Astrocyte (in vitro differentiated cells and primary cell): ENCODE data around the gene MYH15. TPM values are rescaled to one million over a fixed set of nuclear protein-coding genes. Genes with fewer than 3 reads are reported as not detected.

Source experiments
- DNase-seq: peaks from one replicate; pipeline ENCODE4 v3.0.0-alpha.2; 2010; ENCODE audit warnings: low read depth
- FAIRE-seq: peaks from 2 replicates; lab custom pipeline; 2011; peaks lifted over from hg19 to GRCh38; lab: Jason Lieb, UNC
- H2AFZ ChIP-seq: 2 replicates; pipeline ENCODE4 v1.6.0; 2012; ENCODE audit warnings: low read depth, low read length, inconsistent platforms
- H3K27ac ChIP-seq: 2 replicates; pipeline ENCODE4 v1.5.1; 2011; ENCODE audit warnings: low read depth, low read length, inconsistent platforms
- H3K27me3 ChIP-seq: 2 replicates; pipeline ENCODE4 v1.6.0; 2011; ENCODE audit warnings: low read length, inconsistent platforms; ENCODE audit not compliant: insufficient read depth
- H3K36me3 ChIP-seq: 2 replicates; pipeline ENCODE4 v1.5.1; 2011; ENCODE audit warnings: low read length, inconsistent platforms; ENCODE audit not compliant: insufficient read depth
- H3K4me1 ChIP-seq: 2 replicates; pipeline ENCODE4 v1.5.1; 2011; ENCODE audit warnings: low read length, inconsistent platforms; ENCODE audit not compliant: insufficient read depth
- H3K4me2 ChIP-seq: 2 replicates; pipeline ENCODE4 v1.6.0; 2012; ENCODE audit warnings: low read length, inconsistent platforms
- H3K4me3 ChIP-seq: 2 replicates; pipeline ENCODE4 v1.5.1; 2011; ENCODE audit warnings: low read depth, mild to moderate bottlenecking, low read length, inconsistent platforms; ENCODE audit not compliant: insufficient read depth
- H3K79me2 ChIP-seq: 2 replicates; pipeline ENCODE4 v1.6.0; 2012; ENCODE audit warnings: mild to moderate bottlenecking, low read length, inconsistent platforms; ENCODE audit not compliant: insufficient read depth
- H3K9ac ChIP-seq: 2 replicates; pipeline ENCODE4 v1.6.0; 2012; ENCODE audit warnings: mild to moderate bottlenecking, low read length, inconsistent platforms
- H3K9me3 ChIP-seq: 2 replicates; pipeline ENCODE4 v1.5.1; 2012; ENCODE audit warnings: low read depth, mild to moderate bottlenecking, low read length, inconsistent platforms; ENCODE audit not compliant: insufficient read depth
- H4K20me1 ChIP-seq: 2 replicates; pipeline ENCODE4 v1.6.0; 2012; ENCODE audit warnings: low read length, inconsistent platforms; ENCODE audit not compliant: insufficient read depth
- H3K27ac Mint-ChIP-seq: one replicate; pipeline ENCODE4 v1.8.0; 2021; ENCODE audit warnings: mild to moderate bottlenecking, mixed read lengths; ENCODE audit not compliant: unreplicated experiment
- H3K27me3 Mint-ChIP-seq: one replicate; pipeline ENCODE4 v1.8.0; 2021; ENCODE audit warnings: low read depth, mixed read lengths; ENCODE audit not compliant: unreplicated experiment
- H3K36me3 Mint-ChIP-seq: one replicate; pipeline ENCODE4 v1.8.0; 2021; ENCODE audit warnings: low read depth, mixed read lengths; ENCODE audit not compliant: unreplicated experiment
- H3K4me1 Mint-ChIP-seq: one replicate; pipeline ENCODE4 v1.8.0; 2021; ENCODE audit warnings: low read depth, mixed read lengths; ENCODE audit not compliant: unreplicated experiment
- H3K4me3 Mint-ChIP-seq: one replicate; pipeline ENCODE4 v1.8.0; 2021; ENCODE audit warnings: mild to moderate bottlenecking, moderate library complexity, mixed read lengths; ENCODE audit not compliant: unreplicated experiment
- H3K9me3 Mint-ChIP-seq: one replicate; pipeline ENCODE4 v1.8.0; 2021; ENCODE audit warnings: mild to moderate bottlenecking, mixed read lengths; ENCODE audit not compliant: unreplicated experiment
- EZH2 ChIP-seq: IDR thresholded peaks from 2 replicates; pipeline ENCODE4 v1.6.1; 2012; ENCODE audit warnings: mild to moderate bottlenecking, low read length, inconsistent platforms; ENCODE audit not compliant: insufficient read depth
- total RNA-seq: library from RNA; stranded (reverse); gene quantifications from 2 replicates; pipeline ENCODE4 v1.2.1, GENCODE V29; 2021
- TF ChIP-seq, protein P1 (sequence below): IDR thresholded peaks from 2 replicates; pipeline ENCODE4 v1.5.1; 2011; ENCODE audit warnings: low read depth, mild to moderate bottlenecking, inconsistent platforms, low read length, moderate library complexity; ENCODE audit not compliant: insufficient read depth

MYH15 gene
- total RNA-seq, 1 donor from 2014 or later: 0.59 TPM

DNA sequence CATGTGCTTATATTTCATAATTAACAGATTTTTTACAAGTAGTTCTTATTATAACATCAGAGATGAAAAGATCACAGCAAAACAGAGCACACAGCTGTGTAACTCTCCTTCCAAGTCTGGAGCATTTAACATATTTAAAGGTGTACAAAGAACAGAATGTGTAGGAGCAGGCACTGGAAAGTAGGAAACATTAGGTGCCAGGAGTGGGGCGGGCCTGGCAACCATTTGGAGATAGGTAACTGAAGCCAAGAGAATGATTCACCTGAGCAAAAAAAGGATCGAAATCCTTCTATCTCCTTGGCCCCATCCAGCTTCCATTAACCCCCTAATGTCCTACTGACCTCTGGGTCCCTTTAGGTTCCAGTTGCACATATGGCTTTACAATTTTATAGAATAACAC, 2.3 kb upstream of the MYH15 start:
- no peak overlapping the region for H3K4me3 ChIP-seq
- H4K20me1 ChIP-seq: no peaks in the 10 kb centered on the region
- no peaks in the 10 kb centered on the region for H3K9me3 ChIP-seq
- no peaks in the 10 kb centered on the region for H3K9me3 Mint-ChIP-seq
- no peak overlapping the region for H3K4me2 ChIP-seq
- H3K79me2 ChIP-seq: no peaks in the 10 kb centered on the region
- H2AFZ ChIP-seq: no peak overlapping the region
- H3K4me3 Mint-ChIP-seq: no peak overlapping the region
- peaks cover 4% of the 10 kb centered on the region for H3K4me1 Mint-ChIP-seq
- H3K9ac ChIP-seq: no peak overlapping the region
- no peak overlapping the region for H3K27ac ChIP-seq
- TF ChIP-seq, protein P1, sequence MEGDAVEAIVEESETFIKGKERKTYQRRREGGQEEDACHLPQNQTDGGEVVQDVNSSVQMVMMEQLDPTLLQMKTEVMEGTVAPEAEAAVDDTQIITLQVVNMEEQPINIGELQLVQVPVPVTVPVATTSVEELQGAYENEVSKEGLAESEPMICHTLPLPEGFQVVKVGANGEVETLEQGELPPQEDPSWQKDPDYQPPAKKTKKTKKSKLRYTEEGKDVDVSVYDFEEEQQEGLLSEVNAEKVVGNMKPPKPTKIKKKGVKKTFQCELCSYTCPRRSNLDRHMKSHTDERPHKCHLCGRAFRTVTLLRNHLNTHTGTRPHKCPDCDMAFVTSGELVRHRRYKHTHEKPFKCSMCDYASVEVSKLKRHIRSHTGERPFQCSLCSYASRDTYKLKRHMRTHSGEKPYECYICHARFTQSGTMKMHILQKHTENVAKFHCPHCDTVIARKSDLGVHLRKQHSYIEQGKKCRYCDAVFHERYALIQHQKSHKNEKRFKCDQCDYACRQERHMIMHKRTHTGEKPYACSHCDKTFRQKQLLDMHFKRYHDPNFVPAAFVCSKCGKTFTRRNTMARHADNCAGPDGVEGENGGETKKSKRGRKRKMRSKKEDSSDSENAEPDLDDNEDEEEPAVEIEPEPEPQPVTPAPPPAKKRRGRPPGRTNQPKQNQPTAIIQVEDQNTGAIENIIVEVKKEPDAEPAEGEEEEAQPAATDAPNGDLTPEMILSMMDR: no peak
- no peak for TF ChIP-seq EZH2
- H3K36me3 ChIP-seq: no peaks in the 10 kb centered on the region
- DNase-seq (no peak), FAIRE-seq (no peak)
- H3K27me3 Mint-ChIP-seq: no peaks in the 10 kb centered on the region
- no peaks in the 10 kb centered on the region for H3K4me1 ChIP-seq
- no peaks in the 10 kb centered on the region for H3K36me3 Mint-ChIP-seq
- H3K27me3 ChIP-seq: no peaks in the 10 kb centered on the region
- no peak overlapping the region for H3K27ac Mint-ChIP-seq

DNA sequence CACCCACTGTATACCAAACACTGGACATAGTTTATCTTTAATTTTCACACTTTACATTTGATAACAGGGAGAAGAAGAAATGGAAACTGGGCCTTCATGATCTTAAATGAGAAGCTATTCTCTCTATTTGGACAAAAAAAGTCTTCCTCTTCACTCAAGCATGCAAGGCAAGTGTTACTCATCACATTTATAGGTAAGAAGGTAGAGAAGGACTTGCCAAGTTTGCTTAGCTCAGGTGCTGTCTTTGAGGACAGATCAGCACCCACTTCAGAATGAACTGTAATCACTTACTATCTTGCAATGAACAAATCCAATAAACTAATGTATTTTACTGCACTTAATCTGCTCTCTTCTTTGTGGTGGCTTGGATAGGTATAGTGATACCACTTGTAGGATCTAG, 1.1 kb upstream of the MYH15 start:
- DNase-seq: no peak
- Histone ChIP-seq H3K79me2 (no peaks in the 10 kb centered on the region), H3K9me3 (no peaks in the 10 kb centered on the region), H3K27me3 (no peaks in the 10 kb centered on the region), H3K4me1 (no peaks in the 10 kb centered on the region), H3K9ac (no peak overlapping the region), H3K4me2 (no peak overlapping the region), H3K27ac (no peak overlapping the region), H4K20me1 (no peaks in the 10 kb centered on the region), H3K4me3 (no peak overlapping the region), H3K36me3 (no peaks in the 10 kb centered on the region), H2AFZ (no peak overlapping the region)
- H3K27me3 Mint-ChIP-seq: no peaks in the 10 kb centered on the region
- no peak overlapping the region for H3K27ac Mint-ChIP-seq
- H3K36me3 Mint-ChIP-seq: no peaks in the 10 kb centered on the region
- no peak overlapping the region for H3K4me3 Mint-ChIP-seq
- H3K9me3 Mint-ChIP-seq: no peaks in the 10 kb centered on the region
- TF ChIP-seq, protein P1: no peak
- TF ChIP-seq EZH2: no peak
- peaks cover 4% of the 10 kb centered on the region for H3K4me1 Mint-ChIP-seq
- FAIRE-seq: no peak

DNA sequence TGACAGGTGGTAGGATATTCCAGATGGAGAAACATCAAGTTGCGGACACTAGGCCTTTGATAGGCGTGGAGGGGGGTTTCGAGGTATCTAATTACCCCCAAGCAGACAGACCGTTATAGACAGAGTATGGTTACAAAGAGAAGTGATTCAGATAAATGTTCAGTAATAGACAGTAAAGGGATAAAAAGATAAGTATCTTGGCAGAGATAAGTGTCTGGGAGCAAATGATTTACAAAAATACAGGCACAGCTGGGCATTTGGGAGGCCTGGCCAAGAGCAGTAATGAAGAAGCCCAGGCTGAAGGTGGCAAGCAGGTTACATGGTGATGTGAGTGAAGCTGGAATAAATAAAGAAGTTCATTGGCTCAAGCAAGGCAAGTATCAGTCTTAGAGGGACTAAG, 659 bp upstream of the MYH15 start:
- H3K4me3 Mint-ChIP-seq: no peak overlapping the region
- no peaks in the 10 kb centered on the region for H3K27me3 ChIP-seq
- no peak overlapping the region for H3K4me3 ChIP-seq
- no peak overlapping the region for H3K27ac ChIP-seq
- TF ChIP-seq, protein P1: no peak
- no peak for TF ChIP-seq EZH2
- no peaks in the 10 kb centered on the region for H3K9me3 Mint-ChIP-seq
- no peak overlapping the region for H2AFZ ChIP-seq
- no peaks in the 10 kb centered on the region for H3K79me2 ChIP-seq
- no peaks in the 10 kb centered on the region for H4K20me1 ChIP-seq
- DNase-seq: no peak
- no peaks in the 10 kb centered on the region for H3K9me3 ChIP-seq
- no peaks in the 10 kb centered on the region for H3K36me3 Mint-ChIP-seq
- no peaks in the 10 kb centered on the region for H3K4me1 ChIP-seq
- no peak for FAIRE-seq
- no peaks in the 10 kb centered on the region for H3K36me3 ChIP-seq
- no peak overlapping the region for H3K27ac Mint-ChIP-seq
- H3K4me2 ChIP-seq: no peak overlapping the region
- no peak overlapping the region for H3K9ac ChIP-seq
- H3K27me3 Mint-ChIP-seq: no peaks in the 10 kb centered on the region
- H3K4me1 Mint-ChIP-seq: peaks cover 4% of the 10 kb centered on the region
